Fibroblast of pulmonary artery (primary cell): Measurements from ENCODE around the gene FCRLB.
"Not testable (repeated sequence)": the region's sequence is repeated elsewhere in the genome, so short reads cannot be mapped to it uniquely, and the experiment has no call there.

ENCODE experiments used
- DNase-seq: peaks from one replicate; pipeline ENCODE4 v3.0.0-alpha.2; 2010; ENCODE audit warnings: low read depth
- H3K4me3 ChIP-seq: replicated peaks from 2 replicates; pipeline ENCODE4 v1.5.1; 2011; ENCODE audit warnings: low read depth, mild to moderate bottlenecking, control low read depth, low read length, moderate library complexity
- TF ChIP-seq, protein P1 (sequence below): IDR thresholded peaks from 2 replicates; pipeline ENCODE4 v1.5.1; 2011; ENCODE audit warnings: mild to moderate bottlenecking, control low read depth, low read length, inconsistent platforms; ENCODE audit errors: missing control alignments

Gene FCRLB

DNA sequence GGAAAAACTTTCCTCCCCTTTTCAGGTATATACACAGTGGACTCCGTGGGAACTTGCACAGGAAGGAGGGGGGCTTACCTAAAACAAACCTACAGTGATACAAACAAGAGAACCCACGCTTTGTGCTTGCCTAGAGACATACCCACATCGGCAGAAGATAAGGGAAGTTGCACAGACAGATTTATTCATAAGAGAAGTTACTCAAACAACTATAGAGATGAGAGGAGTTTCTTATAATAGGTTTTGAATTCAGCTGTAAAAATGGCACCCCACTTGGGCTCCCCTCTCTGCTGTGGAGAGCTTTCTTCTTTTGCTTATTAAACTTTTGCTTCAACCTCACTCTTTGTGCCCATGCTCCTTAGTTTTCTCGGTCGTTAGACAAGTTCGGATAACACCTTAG, 26.5 kb downstream of the FCRLB start:
- TF ChIP-seq, protein P1, sequence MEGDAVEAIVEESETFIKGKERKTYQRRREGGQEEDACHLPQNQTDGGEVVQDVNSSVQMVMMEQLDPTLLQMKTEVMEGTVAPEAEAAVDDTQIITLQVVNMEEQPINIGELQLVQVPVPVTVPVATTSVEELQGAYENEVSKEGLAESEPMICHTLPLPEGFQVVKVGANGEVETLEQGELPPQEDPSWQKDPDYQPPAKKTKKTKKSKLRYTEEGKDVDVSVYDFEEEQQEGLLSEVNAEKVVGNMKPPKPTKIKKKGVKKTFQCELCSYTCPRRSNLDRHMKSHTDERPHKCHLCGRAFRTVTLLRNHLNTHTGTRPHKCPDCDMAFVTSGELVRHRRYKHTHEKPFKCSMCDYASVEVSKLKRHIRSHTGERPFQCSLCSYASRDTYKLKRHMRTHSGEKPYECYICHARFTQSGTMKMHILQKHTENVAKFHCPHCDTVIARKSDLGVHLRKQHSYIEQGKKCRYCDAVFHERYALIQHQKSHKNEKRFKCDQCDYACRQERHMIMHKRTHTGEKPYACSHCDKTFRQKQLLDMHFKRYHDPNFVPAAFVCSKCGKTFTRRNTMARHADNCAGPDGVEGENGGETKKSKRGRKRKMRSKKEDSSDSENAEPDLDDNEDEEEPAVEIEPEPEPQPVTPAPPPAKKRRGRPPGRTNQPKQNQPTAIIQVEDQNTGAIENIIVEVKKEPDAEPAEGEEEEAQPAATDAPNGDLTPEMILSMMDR, result no peak
- no peak for DNase-seq
- H3K4me3 ChIP-seq, result no peak overlapping the region

DNA sequence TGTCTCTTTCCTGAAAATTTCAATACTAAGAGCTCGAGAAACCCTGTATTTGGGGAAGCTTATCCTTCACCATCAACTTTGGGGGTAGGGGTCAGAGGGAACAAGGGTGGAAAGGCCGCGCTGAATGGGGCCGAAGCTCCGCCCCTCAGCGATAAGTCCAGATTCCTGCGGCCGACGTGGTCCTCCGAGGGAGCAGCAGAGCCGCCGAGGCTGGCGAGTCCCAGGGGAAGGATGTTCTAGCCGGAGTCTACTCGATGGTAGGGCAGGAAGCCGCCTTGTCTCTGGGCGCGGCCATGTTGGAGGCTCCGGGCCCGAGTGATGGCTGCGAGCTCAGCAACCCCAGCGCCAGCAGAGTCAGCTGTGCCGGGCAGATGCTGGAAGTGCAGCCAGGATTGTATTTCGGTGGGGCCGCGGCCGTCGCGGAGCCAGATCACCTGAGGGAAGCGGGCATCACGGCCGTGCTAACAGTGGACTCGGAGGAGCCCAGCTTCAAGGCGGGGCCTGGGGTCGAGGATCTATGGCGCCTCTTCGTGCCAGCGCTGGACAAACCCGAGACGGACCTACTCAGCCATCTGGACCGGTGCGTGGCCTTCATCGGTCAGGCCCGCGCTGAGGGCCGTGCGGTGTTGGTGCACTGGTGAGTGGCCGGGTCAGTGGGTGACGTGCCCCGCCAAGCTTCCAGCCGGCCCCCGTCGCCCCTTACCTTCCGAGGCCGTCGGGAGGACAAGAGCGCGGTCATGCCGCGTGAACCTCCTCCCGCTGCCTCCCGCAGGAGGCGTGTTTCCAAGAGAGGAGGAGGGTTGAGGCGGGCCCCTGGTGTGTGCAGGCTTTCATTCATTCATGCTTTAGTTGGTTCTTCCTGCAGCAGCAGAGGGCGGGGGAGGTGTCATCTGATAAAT, 28.4 kb downstream of the FCRLB start, which contains the start of gene DUSP12:
Gene DUSP12, plus strand, starts transcription at position 278 of the 899 bp plus-strand sequence. Its CDS starts 16 bp downstream, at position 294.
- peak within 1 kb of the TSS; percentile 93 for H3K4me3 ChIP-seq
- peak; percentile 97 for DNase-seq
- TF ChIP-seq, protein P1, result peak; percentile 20

DNA sequence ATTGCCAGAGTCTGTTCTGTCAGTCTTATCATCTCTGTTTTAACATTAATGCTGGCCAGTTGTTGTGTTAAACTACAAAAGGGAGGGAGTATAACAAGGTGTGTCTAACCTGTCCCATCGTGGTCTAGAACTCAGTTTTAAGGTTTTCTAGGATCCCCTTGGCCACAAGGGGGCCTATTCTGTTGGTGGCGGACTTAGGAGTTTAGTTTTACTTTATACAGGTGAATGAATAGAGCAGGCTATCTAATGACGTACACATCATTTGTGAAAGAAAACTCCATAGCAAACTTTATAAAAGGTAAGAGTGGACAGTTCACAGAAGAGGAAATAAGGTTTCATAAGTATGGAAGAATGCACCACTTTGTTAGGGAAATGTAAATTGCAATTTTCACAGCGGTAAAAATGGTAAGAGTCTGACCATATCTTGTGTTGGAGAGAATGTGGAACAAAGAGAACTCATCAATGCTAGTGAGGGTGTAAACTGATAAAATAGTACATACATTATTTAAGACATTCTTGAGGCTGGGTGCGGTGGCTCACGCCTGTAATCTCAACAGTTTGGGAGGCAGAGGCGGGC, 42.3 kb downstream of the FCRLB start:
- TF ChIP-seq, protein P1, result peak; percentile 57
- H3K4me3 ChIP-seq, result no peak overlapping the region
- DNase-seq, result no peak

DNA sequence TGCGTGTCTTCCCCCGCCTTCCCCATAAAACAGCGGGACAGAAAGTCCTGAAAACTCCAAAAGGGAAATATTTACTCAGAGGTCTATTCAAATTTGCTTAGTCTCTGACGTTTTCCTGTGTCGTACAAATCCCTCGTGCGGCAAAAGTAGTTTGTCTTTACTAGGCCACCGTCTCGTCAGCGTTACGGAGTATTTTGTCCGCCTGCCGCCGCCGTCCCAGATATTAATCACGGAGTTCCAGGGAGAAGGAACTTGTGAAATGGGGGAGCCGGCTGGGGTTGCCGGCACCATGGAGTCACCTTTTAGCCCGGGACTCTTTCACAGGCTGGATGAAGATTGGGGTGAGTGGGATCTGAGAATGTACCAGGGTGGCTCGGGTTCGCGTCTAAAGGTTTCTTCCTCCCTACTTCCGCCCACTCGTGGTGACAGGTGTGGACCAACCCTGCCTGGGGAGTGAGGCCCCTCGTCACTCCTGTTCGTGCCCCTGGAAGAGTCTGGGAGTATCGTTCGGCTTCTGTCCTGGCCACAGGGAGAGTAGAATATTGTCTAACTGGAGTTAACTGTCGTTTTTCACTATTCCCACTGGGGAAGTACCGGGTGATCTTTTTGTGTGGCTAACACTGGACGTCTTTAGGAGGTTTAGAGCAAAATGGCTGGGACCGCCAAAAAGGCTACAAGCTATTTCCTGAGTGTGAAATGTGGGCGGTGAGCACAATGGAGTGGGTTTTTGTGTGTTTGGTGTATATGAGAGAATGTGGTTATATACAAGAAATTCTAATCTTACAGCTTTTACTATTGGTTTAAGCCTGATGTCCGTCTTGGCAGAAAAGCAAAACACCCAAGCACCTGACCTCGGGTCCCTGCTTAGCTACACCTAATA, 45.0 kb downstream of the FCRLB start, which contains the start of gene ATF6:
Gene ATF6, plus strand, starts transcription at position 219 of the 880 bp plus-strand sequence. Its CDS starts 41 bp downstream, at position 260.
- peak within 1 kb of the TSS; percentile 100 for H3K4me3 ChIP-seq
- peak; percentile 97 for DNase-seq
- TF ChIP-seq, protein P1, result no peak

DNA sequence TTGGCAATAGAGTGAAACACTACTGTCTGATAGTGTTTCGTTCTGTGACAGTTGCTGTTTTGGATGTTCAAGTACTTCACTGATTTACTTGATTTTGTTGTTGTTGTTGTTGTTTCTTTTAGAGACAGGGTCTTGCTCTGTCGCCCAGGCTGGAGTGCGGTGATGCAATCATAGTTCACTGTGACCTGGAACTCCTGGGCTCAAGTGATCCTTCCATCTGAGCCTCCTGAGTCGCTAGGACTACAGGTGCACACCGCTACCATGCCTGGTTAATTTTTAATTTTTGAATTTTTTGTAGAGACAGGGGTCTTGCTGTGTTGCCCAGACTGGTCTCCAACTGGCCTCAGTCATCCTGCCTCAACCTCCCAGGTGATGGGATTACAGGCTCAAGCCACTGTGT, 47.1 kb downstream of the FCRLB start:
- H3K4me3 ChIP-seq, result no peak overlapping the region
- DNase-seq, result no peak
- TF ChIP-seq, protein P1, result no peak

DNA sequence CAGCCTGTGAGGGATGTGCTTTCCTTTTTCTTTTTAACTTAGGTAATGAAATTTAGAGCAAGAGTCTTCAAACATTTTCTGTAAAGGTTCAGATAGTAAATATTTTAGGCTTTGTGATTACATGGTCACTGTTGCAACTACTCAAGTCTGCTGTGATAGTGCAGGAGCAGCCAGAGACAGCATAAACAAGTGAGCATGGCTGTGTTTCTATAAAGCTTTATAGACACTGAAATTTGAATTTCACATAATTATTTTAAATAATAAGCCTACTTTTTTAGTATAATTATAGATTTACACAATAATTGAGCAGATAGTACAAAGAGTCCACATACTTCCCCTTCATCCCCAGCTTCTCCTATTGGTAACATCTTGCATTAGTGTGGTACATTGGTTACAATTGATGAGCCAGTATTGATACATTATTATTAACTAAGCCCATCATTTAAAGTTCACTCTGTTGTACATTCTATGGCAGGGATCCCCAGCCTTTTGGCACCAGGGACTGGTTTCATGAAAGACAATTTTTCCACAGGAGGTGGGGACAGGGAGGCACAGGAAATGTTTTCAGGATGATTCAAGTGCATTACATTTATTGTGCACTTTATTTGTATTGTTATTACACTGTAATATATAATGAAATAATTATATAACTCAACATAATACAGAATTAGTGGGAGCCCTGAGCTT, 47.8 kb downstream of the FCRLB start:
- H3K4me3 ChIP-seq, result no peak overlapping the region
- TF ChIP-seq, protein P1, result no peak
- DNase-seq, result peak; percentile 59

DNA sequence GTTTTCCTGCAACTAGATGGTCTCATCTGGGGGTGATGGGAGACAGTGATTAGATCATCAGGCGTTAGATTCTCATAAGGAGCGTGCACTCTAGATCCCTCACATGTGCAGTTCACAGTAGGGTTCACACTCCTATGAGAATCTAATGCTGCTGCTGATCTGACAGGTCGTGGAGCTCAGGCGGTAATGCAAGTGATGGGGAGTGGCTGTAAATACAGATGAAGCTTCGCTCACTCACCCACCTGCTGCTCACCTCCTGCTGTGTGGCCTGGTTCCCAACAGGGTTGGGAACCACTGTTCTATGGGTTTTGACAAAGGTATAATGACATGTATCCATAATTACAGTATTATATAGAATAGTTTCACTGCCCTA, 48.3 kb downstream of the FCRLB start:
- DNase-seq, H3K4me3 ChIP-seq: not testable (repeated sequence)
